ENCODE data around the gene FBXO31. TPM values are rescaled to one million over a fixed set of nuclear protein-coding genes. Genes with fewer than 3 reads are reported as not detected.

The FBXO31 gene
- total RNA-seq, 1 experiment from 2014 or later = 14.4 TPM

- DNase-seq (ENCODE audit: low read depth) = no peak
Measured at GRCh38 chr16:87312008-87312407, 71.6 kb downstream of the FBXO31 start.

GRCh38 chr16:87311387-87311786 lies 72.2 kb downstream of the FBXO31 start:
- no peak for DNase-seq (ENCODE audit: low read depth)

GRCh38 chr16:87310610-87311009 lies 73.0 kb downstream of the FBXO31 start:
- DNase-seq (ENCODE audit: low read depth) = no peak

GRCh38 chr16:87309620-87310525 lies 73.7 kb downstream of the FBXO31 start:
- DNase-seq (ENCODE audit: low read depth) = no peak

- no peak for DNase-seq (ENCODE audit: low read depth)
Measured at GRCh38 chr16:87308826-87309225, 74.8 kb downstream of the FBXO31 start.

- no peak for DNase-seq (ENCODE audit: low read depth)
Measured at GRCh38 chr16:87306516-87306915, 77.1 kb downstream of the FBXO31 start.

- no peak for DNase-seq (ENCODE audit: low read depth)
Measured at GRCh38 chr16:87305505-87306391, 77.8 kb downstream of the FBXO31 start.

GRCh38 chr16:87304951-87305350 lies 78.6 kb downstream of the FBXO31 start:
- DNase-seq (ENCODE audit: low read depth) = no peak

GRCh38 chr16:87303962-87304521 lies 79.5 kb downstream of the FBXO31 start:
- no peak for DNase-seq (ENCODE audit: low read depth)

- peak; percentile 26 for DNase-seq (ENCODE audit: low read depth)
Measured at GRCh38 chr16:87303431-87303930, 80.1 kb downstream of the FBXO31 start.

GRCh38 chr16:87298857-87299465 lies 84.6 kb downstream of the FBXO31 start:
- DNase-seq (ENCODE audit: low read depth) = no peak

GRCh38 chr16:87297918-87298631 lies 85.5 kb downstream of the FBXO31 start:
- no peak for DNase-seq (ENCODE audit: low read depth)

- DNase-seq (ENCODE audit: low read depth) = no peak
Measured at GRCh38 chr16:87297407-87297806, 86.2 kb downstream of the FBXO31 start.

- no peak for DNase-seq (ENCODE audit: low read depth)
Measured at GRCh38 chr16:87295661-87296531, 87.7 kb downstream of the FBXO31 start.

- DNase-seq (ENCODE audit: low read depth) = peak; percentile 13
Measured at GRCh38 chr16:87295259-87295658, 88.3 kb downstream of the FBXO31 start.

GRCh38 chr16:87293990-87294389 lies 89.6 kb downstream of the FBXO31 start:
- DNase-seq (ENCODE audit: low read depth) = no peak

- DNase-seq (ENCODE audit: low read depth) = no peak
Measured at GRCh38 chr16:87291944-87292343, 91.6 kb downstream of the FBXO31 start.

GRCh38 chr16:87288753-87289362 lies 94.7 kb downstream of the FBXO31 start:
- no peak for DNase-seq (ENCODE audit: low read depth)

GRCh38 chr16:87286839-87287626 lies 96.5 kb downstream of the FBXO31 start:
- DNase-seq (ENCODE audit: low read depth) = no peak

Measured in M059J (cell line).